ENCODE results near the gene P2RY14. TPM values are rescaled to one million over a fixed set of nuclear protein-coding genes. Genes with fewer than 3 reads are reported as not detected.

The P2RY14 gene
- total RNA-seq, 4 donors from 2014 or later = 3.0 to 14.2 (median 12.4) TPM

DNA sequence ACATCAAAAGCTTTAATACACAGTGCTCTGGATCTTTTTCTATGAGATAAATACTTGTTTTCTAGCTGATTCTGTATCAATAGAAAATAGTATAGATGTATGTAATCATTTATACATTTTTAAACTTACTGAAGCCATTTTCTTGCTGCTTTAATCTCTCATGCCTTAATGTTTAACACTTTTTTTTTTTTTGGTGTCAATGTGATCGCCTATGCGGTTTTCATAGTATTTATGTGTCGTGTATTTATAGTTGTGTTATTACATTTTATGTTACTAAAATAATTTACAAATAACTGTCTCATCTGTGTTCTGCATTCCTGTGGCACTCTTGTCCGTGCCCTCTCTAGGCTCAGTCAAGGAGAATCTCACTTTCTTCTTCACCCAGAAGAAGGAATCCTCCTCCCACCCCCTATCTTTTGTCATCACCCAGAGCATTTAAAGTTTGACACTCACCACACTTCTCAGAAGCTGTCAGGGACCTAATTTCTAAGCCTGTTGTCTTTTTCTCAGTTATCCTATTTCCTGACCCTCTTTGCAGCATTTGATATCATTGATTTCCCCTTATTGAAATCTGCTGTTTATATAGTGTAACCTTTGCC, 54.0 kb downstream of the P2RY14 start:
- Histone ChIP-seq H3K4me1 (peaks cover 16 to 36% (median 33%) of the 10 kb centered on the region in 4 donors), H3K27ac (replicated peaks in 1 of 4) (no peak overlapping the region), H3K4me3 (no peak overlapping the region), H3K36me3 (no peaks in the 10 kb centered on the region), H3K27me3 (no peaks in the 10 kb centered on the region), H3K9me3 (no peaks in the 10 kb centered on the region)
- 93% methylated on average over 4 of the region's 4 CpGs for WGBS
- DNase-seq (ENCODE audit: extremely low spot score) = no peak
- intact Hi-C loops (cut with DNase I) = no loop called here
- TF ChIP-seq POLR2AphosphoS5 (IDR thresholded peaks at IDR 0.05) (no peak), EP300 (IDR thresholded peaks at IDR 0.05) (no peak), POLR2A (IDR thresholded peaks at IDR 0.05; ENCODE audit: low read depth) (no peak)
- TF ChIP-seq, protein P1, sequence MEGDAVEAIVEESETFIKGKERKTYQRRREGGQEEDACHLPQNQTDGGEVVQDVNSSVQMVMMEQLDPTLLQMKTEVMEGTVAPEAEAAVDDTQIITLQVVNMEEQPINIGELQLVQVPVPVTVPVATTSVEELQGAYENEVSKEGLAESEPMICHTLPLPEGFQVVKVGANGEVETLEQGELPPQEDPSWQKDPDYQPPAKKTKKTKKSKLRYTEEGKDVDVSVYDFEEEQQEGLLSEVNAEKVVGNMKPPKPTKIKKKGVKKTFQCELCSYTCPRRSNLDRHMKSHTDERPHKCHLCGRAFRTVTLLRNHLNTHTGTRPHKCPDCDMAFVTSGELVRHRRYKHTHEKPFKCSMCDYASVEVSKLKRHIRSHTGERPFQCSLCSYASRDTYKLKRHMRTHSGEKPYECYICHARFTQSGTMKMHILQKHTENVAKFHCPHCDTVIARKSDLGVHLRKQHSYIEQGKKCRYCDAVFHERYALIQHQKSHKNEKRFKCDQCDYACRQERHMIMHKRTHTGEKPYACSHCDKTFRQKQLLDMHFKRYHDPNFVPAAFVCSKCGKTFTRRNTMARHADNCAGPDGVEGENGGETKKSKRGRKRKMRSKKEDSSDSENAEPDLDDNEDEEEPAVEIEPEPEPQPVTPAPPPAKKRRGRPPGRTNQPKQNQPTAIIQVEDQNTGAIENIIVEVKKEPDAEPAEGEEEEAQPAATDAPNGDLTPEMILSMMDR (IDR thresholded peaks at IDR 0.05) = no peak

DNA sequence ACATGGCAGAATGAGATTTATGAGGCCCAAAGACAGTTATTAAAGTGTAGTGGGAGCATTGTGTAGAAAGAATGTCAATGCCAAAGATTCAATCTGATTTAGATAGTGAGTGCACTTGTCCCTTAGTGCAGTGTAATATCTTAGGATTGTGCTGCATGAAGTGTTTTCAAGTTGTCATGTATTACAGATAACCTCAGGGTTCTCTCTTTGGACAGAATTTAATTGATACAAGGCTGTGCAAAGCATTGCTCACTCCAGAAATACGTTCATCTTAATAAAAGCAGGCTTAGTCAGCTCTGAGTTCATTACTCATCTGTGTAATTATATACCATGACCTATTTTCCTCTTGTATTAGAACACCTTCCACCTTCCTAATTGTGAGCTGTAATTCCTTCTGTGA, 59.3 kb downstream of the P2RY14 start:
- peaks cover 0 to 21% (median 13%) of the 10 kb centered on the region in 4 donors for H3K4me1 ChIP-seq
- H3K4me3 ChIP-seq = no peak overlapping the region
- H3K27ac ChIP-seq (replicated peaks in 1 of 4) = no peak overlapping the region
- intact Hi-C loops (cut with DNase I) = no loop called here
- no peaks in the 10 kb centered on the region for H3K9me3 ChIP-seq
- H3K27me3 ChIP-seq = no peaks in the 10 kb centered on the region
- no peaks in the 10 kb centered on the region for H3K36me3 ChIP-seq
- TF ChIP-seq POLR2A (IDR thresholded peaks at IDR 0.05; ENCODE audit: low read depth) (no peak), POLR2AphosphoS5 (IDR thresholded peaks at IDR 0.05) (no peak)
- 37% methylated on average over 1 of the region's 1 CpG for WGBS
- DNase-seq (ENCODE audit: extremely low spot score) = no peak

DNA sequence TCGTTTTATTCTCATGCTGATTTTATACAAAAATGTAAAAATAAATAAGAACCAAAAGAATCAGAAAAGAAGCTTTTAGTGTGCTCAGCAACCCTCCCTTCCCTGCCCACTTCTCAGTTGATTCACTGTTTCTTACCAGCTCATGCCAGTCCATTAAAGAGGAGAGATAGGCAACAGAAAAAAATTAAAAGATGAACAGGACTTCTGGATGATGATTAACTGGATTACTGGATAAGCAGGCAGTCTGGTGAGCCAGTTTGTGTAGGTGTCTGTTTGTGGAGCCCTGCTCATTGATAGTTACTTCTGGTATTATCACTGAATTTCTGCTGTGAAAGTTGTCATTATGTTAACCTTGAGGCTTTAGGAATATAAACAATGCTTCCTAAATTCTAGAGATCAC, 60.2 kb downstream of the P2RY14 start:
- no peaks in the 10 kb centered on the region for H3K36me3 ChIP-seq
- H3K27me3 ChIP-seq = no peaks in the 10 kb centered on the region
- H3K27ac ChIP-seq (replicated peaks in 1 of 4) = no peak overlapping the region
- intact Hi-C loops (cut with DNase I) = no loop called here
- WGBS = 76% methylated on average over 1 of the region's 1 CpG
- H3K9me3 ChIP-seq = no peaks in the 10 kb centered on the region
- H3K4me1 ChIP-seq = peaks cover 0 to 21% (median 13%) of the 10 kb centered on the region in 4 donors
- DNase-seq (ENCODE audit: extremely low spot score) = no peak
- no peak overlapping the region for H3K4me3 ChIP-seq
- TF ChIP-seq EP300 (IDR thresholded peaks at IDR 0.05) = no peak

DNA sequence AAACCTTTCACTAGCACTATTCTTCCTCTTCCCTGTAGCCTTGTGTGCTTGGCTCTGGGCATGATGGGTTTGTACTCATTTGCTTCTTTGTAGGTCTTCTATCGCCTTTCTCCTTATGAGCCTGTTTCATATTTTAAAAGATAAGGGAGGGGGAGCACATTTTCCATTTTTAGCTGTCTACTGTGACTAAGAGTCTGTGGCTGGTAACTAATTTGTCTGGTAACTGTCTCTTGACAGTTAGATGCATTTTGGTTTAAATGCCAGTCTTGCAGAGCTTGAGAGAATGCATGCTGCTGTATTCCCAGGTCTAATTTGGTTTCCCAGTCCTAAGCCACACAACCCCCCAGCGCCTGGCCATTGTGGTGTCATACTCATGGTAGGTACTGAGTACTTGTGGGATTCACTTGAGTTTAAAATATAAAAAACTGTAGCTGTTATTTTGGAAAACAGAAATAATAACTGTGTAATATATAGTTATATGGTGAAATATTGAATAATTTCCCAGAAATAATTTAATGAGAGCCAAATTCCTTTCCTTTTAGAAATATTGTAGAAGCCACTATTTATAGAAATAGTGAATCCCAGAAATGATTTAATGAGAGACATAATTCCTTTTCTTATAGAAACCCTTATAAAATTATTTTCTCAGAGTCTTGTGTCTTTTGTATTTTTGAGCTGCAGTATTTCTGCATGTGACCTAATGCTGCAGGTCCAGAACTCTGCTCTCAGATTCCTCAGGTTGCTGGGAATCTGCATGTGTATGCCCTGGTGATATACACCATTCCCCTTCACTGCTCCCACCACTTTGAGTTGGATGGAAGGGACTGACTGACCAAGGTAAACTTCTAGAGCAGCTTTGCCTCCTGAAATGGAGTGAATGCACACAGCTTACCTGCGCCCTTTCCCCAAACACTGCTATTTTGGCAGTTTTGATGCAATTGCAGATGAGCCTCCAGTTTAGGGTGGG, 61.4 kb downstream of the P2RY14 start:
- WGBS = 79% methylated on average over 3 of the region's 3 CpGs
- Histone ChIP-seq H3K4me3 (no peak overlapping the region), H3K4me1 (peaks cover 0 to 21% (median 13%) of the 10 kb centered on the region in 4 donors), H3K27ac (replicated peaks in 1 of 4) (no peak overlapping the region), H3K27me3 (no peaks in the 10 kb centered on the region), H3K36me3 (no peaks in the 10 kb centered on the region), H3K9me3 (no peaks in the 10 kb centered on the region)
- TF ChIP-seq POLR2A (IDR thresholded peaks at IDR 0.05; ENCODE audit: low read depth) (no peak), POLR2AphosphoS5 (IDR thresholded peaks at IDR 0.05) (no peak), EP300 (IDR thresholded peaks at IDR 0.05) (no peak)
- TF ChIP-seq, protein P1 (IDR thresholded peaks at IDR 0.05) = no peak
- DNase-seq (ENCODE audit: extremely low spot score) = no peak
- intact Hi-C loops (cut with DNase I) = no loop called here

DNA sequence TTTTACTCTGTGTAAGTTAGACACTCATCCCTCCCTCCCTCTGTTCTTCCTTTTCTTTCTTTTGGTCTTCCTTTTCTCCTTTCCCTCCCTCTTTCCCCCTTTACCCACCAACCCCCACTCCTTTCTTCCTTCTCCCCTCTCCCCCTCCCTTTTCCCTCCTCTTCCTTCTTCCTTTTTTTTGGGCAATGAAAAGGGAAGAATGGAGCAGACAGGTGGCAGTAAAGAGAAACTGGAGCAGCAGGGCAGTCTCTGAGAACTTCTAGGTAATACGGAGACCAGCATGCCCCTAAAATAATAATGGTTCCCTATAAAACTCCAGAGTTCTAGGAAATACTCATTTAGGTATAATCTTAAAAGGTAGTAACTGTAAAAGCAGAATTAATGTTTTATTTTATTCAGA, 63.9 kb downstream of the P2RY14 start:
- no peak for TF ChIP-seq POLR2A (IDR thresholded peaks at IDR 0.05; ENCODE audit: low read depth)
- TF ChIP-seq POLR2AphosphoS5 (IDR thresholded peaks at IDR 0.05) = no peak
- TF ChIP-seq, protein P1 (IDR thresholded peaks at IDR 0.05) = no peak
- no peak for TF ChIP-seq EP300 (IDR thresholded peaks at IDR 0.05)
- H3K36me3 ChIP-seq = no peaks in the 10 kb centered on the region
- no peak overlapping the region for H3K4me3 ChIP-seq
- 83% methylated on average over 1 of the region's 1 CpG for WGBS
- H3K4me1 ChIP-seq = peaks cover 0 to 20% (median 15%) of the 10 kb centered on the region in 4 donors
- no peaks in the 10 kb centered on the region for H3K9me3 ChIP-seq
- H3K27ac ChIP-seq (replicated peaks in 1 of 4) = no peak overlapping the region
- no peaks in the 10 kb centered on the region for H3K27me3 ChIP-seq
- intact Hi-C loops (cut with DNase I) = no loop called here
- DNase-seq (ENCODE audit: extremely low spot score) = no peak

Measured in esophagus muscularis mucosa (tissue), 4 donors.